ENCODE data around the gene ATG5. TPM values are rescaled to one million over a fixed set of nuclear protein-coding genes. Genes with fewer than 3 reads are reported as not detected.

The ATG5 gene
- total RNA-seq, 2 experiments from 2014 or later = 18.8 to 31.1 TPM

DNA sequence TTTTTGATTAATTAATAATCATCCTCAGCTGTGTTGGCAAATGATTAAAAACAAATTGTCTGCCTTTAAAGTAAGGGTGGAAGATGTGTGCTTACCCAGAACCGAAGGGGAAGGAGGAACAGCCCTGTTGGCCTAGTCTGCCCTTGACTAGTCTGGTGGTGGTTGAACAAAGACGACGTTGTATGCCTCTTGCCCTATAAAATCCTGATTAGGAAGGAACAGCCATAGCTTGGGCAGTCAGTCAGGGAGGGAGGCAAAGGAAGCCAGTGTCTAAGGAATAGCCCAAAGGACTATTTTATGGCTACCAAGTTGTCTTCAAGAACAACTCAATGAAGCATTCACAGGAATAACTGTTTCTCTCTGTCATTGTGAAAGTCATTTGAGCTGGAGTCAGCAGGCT, 168.7 kb downstream of the ATG5 start:
- BruUV-seq (replicated peaks) = no TSS peak
- no peak overlapping the region for H3K4me3 ChIP-seq (ENCODE audit: low read depth, low read length, poor library complexity, severe bottlenecking)
- H3K27ac ChIP-seq (ENCODE audit: low read depth, low read length, poor library complexity, severe bottlenecking) = no peak overlapping the region
- no peak for DNase-seq (ENCODE audit: low spot score)
- TF ChIP-seq EZH2phosphoT487 (IDR thresholded peaks at IDR 0.05; ENCODE audit: borderline replicate concordance, low read depth, low read length) (no peak), CTCF (conservative IDR thresholded peaks at IDR 0.05; ENCODE audit: low read length) (no peak)
- POLR2A ChIA-PET = interaction anchor here (0.5 to 1.7 kb wide), 8 partner anchors 11 to 166 kb away, joined by 3 to 5 read pairs (median 3); no protein-coding TSS in a partner anchor
- H3K79me2 ChIP-seq (ENCODE audit: insufficient read depth, low read depth, low read length) = no peaks in the 10 kb centered on the region
- no peaks in the 10 kb centered on the region for H4K20me1 ChIP-seq (ENCODE audit: insufficient read depth, low read length)
- CTCF ChIA-PET (ENCODE audit: unreplicated experiment) = no interaction called here
- no peaks in the 10 kb centered on the region for H3K9me2 ChIP-seq (ENCODE audit: insufficient read depth, low read length)
- H3K4me2 ChIP-seq (ENCODE audit: low read length) = no peak overlapping the region
- intact Hi-C loops (cut with micrococcal nuclease; ENCODE audit: unreplicated experiment) = no loop called here
- no peak overlapping the region for H2AFZ ChIP-seq (ENCODE audit: low read length)
- no peaks in the 10 kb centered on the region for H3K4me1 ChIP-seq (ENCODE audit: insufficient read depth, low read length, poor library complexity, severe bottlenecking)
- no peaks in the 10 kb centered on the region for H3K9me3 ChIP-seq (ENCODE audit: low read length)
- H3K36me3 ChIP-seq (ENCODE audit: insufficient read depth, low read length) = no peaks in the 10 kb centered on the region

DNA sequence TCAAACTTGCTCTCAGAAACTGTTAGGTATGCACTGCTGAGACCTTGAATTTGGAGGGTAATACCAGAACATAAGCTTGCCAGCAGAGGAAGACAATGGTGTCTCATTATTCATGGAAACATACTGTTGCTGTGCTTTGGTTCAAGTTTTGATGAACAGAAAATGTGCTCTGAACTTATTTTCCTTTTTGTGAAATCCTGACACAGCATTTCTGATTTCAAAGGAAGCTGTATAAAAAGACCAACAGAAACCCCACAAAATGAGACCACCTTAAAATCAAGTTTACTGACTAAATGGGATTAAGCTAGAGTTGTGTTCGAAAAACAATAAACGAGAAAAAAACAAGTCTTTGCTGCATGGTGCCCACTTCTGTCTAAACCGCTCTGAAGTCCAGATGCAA, 169.1 kb downstream of the ATG5 start:
- no peak overlapping the region for H3K27ac ChIP-seq (ENCODE audit: low read depth, low read length, poor library complexity, severe bottlenecking)
- no peak overlapping the region for H2AFZ ChIP-seq (ENCODE audit: low read length)
- H4K20me1 ChIP-seq (ENCODE audit: insufficient read depth, low read length) = no peaks in the 10 kb centered on the region
- no peaks in the 10 kb centered on the region for H3K9me3 ChIP-seq (ENCODE audit: low read length)
- H3K4me1 ChIP-seq (ENCODE audit: insufficient read depth, low read length, poor library complexity, severe bottlenecking) = no peaks in the 10 kb centered on the region
- no TSS peak for BruUV-seq (replicated peaks)
- no peak for TF ChIP-seq EZH2phosphoT487 (IDR thresholded peaks at IDR 0.05; ENCODE audit: borderline replicate concordance, low read depth, low read length)
- TF ChIP-seq CTCF (conservative IDR thresholded peaks at IDR 0.05; ENCODE audit: low read length) = no peak
- no peak overlapping the region for H3K4me2 ChIP-seq (ENCODE audit: low read length)
- H3K79me2 ChIP-seq (ENCODE audit: insufficient read depth, low read depth, low read length) = no peaks in the 10 kb centered on the region
- no peaks in the 10 kb centered on the region for H3K9me2 ChIP-seq (ENCODE audit: insufficient read depth, low read length)
- ChIA-PET CTCF (ENCODE audit: unreplicated experiment) (no interaction called here), POLR2A (interaction anchor here (0.5 to 1.7 kb wide), 9 partner anchors 10 to 167 kb away, joined by 3 to 5 read pairs (median 3); no protein-coding TSS in a partner anchor)
- no peaks in the 10 kb centered on the region for H3K36me3 ChIP-seq (ENCODE audit: insufficient read depth, low read length)
- H3K4me3 ChIP-seq (ENCODE audit: low read depth, low read length, poor library complexity, severe bottlenecking) = no peak overlapping the region
- intact Hi-C loops (cut with micrococcal nuclease; ENCODE audit: unreplicated experiment) = no loop called here
- DNase-seq (ENCODE audit: low spot score) = no peak

DNA sequence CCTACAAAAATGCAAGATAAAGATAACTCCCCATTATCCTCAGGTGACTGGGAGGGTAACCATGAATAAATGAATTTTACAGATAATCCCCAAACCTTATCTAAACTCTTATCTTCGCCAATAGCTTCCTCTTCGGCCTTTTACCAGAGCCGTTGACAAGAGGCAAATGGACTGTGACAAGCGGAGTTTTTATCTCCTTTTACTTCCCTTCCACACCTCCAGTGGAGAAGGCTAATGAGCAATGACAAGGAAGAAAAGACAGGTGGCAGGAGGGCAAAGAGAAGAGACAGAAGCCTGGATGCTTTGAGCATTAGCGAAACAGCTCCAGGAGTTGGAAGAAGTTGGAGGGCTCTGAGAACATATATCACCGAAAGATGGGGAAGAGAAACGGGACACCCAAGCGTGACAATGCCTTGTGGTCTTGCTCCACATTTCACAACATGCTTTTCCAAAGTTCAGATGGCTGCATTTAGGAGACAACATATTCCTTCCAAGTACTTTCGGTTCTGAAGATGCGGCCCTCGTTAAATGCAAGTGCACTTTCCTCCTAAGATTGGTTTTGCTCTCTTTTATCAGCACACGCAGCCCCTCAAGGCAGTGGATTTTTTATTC, 170.2 kb downstream of the ATG5 start:
- no peak for DNase-seq (ENCODE audit: low spot score)
- Histone ChIP-seq H3K4me2 (ENCODE audit: low read length) (no peak overlapping the region), H3K4me3 (ENCODE audit: low read depth, low read length, poor library complexity, severe bottlenecking) (no peak overlapping the region), H3K79me2 (ENCODE audit: insufficient read depth, low read depth, low read length) (no peaks in the 10 kb centered on the region), H3K4me1 (ENCODE audit: insufficient read depth, low read length, poor library complexity, severe bottlenecking) (no peaks in the 10 kb centered on the region), H4K20me1 (ENCODE audit: insufficient read depth, low read length) (no peaks in the 10 kb centered on the region), H3K9me2 (ENCODE audit: insufficient read depth, low read length) (no peaks in the 10 kb centered on the region), H3K27ac (ENCODE audit: low read depth, low read length, poor library complexity, severe bottlenecking) (no peak overlapping the region), H2AFZ (ENCODE audit: low read length) (no peak overlapping the region), H3K36me3 (ENCODE audit: insufficient read depth, low read length) (no peaks in the 10 kb centered on the region), H3K9me3 (ENCODE audit: low read length) (no peaks in the 10 kb centered on the region)
- POLR2A ChIA-PET = interaction anchor here (0.6 to 1.0 kb wide), 5 partner anchors 8 to 41 kb away, joined by 3 to 7 read pairs (median 3); no protein-coding TSS in a partner anchor
- CTCF ChIA-PET (ENCODE audit: unreplicated experiment) = interaction anchor here (1.7 kb wide), 1 partner anchor 9 kb away, joined by 5 read pairs; no protein-coding TSS in a partner anchor
- no peak for TF ChIP-seq EZH2phosphoT487 (IDR thresholded peaks at IDR 0.05; ENCODE audit: borderline replicate concordance, low read depth, low read length)
- intact Hi-C loops (cut with micrococcal nuclease; ENCODE audit: unreplicated experiment) = no loop called here
- no TSS peak for BruUV-seq (replicated peaks)
